DND-41 (cell line): Measurements from ENCODE around the gene TRAM2.

Experiments
- ATAC-seq: fragments of 200-7000 bp; cut with Tn5 transposase; 3 replicates; pipeline ENCODE4 v1.9.1; 2021; ENCODE audit warnings: low read depth; ENCODE audit not compliant: insufficient read depth
- DNase-seq: peaks from one replicate; pipeline ENCODE4 v3.0.0-alpha.2; 2020
- H2AFZ ChIP-seq: 2 replicates; pipeline ENCODE4 v1.6.0; 2012; ENCODE audit warnings: low read depth, low read length
- H3K27ac ChIP-seq: 2 replicates; pipeline ENCODE4 v1.5.1; 2012; ENCODE audit warnings: low read length, inconsistent platforms
- H3K27me3 ChIP-seq: fragments of 200-600 bp; sonication (generic); 2 replicates; pipeline ENCODE4 v1.6.0; 2012; ENCODE audit warnings: low read length, mild to moderate bottlenecking, inconsistent platforms; ENCODE audit not compliant: insufficient read depth, poor library complexity
- H3K36me3 ChIP-seq: 2 replicates; pipeline ENCODE4 v1.5.1; 2012; ENCODE audit warnings: low read length, inconsistent platforms; ENCODE audit not compliant: insufficient read depth
- H3K4me1 ChIP-seq: 2 replicates; pipeline ENCODE4 v1.5.1; 2012; ENCODE audit warnings: mild to moderate bottlenecking, low read length; ENCODE audit not compliant: insufficient read depth
- H3K4me2 ChIP-seq: 2 replicates; pipeline ENCODE4 v1.6.0; 2012; ENCODE audit warnings: mild to moderate bottlenecking, moderate library complexity, low read length, inconsistent platforms; ENCODE audit not compliant: insufficient read depth
- H3K4me3 ChIP-seq, 2 experiments: fragments of 200-600 bp in 1 of 2; shearing (Covaris generic) in 1 of 2; 2 replicates each; pipeline ENCODE4 v1.5.1; 2012 to 2016; ENCODE audit warnings: inconsistent platforms in 2 of 2, low read length in 2 of 2, mild to moderate bottlenecking in 2 of 2, low read depth in 1 of 2, moderate library complexity in 1 of 2
- H3K79me2 ChIP-seq: 2 replicates; pipeline ENCODE4 v1.6.0; 2012; ENCODE audit warnings: low read length, inconsistent platforms; ENCODE audit not compliant: insufficient read depth
- H3K9ac ChIP-seq: 2 replicates; pipeline ENCODE4 v1.6.0; 2012; ENCODE audit warnings: low read depth, mild to moderate bottlenecking, inconsistent platforms, low read length, moderate library complexity
- H3K9me3 ChIP-seq: 2 replicates; pipeline ENCODE4 v1.5.1; 2012; ENCODE audit warnings: low read length, moderate library complexity, mild to moderate bottlenecking, inconsistent platforms; ENCODE audit not compliant: insufficient read depth, severe bottlenecking
- H4K20me1 ChIP-seq: 2 replicates; pipeline ENCODE4 v1.6.0; 2012; ENCODE audit warnings: low read length; ENCODE audit not compliant: insufficient read depth
- CTCF ChIP-seq: IDR thresholded peaks from 2 replicates; pipeline ENCODE4 v1.5.1; 2012; ENCODE audit warnings: borderline replicate concordance, low read length, moderate library complexity, mild to moderate bottlenecking; ENCODE audit not compliant: poor library complexity, severe bottlenecking; ENCODE audit errors: extremely low read depth
- EZH2 ChIP-seq: IDR thresholded peaks from 3 replicates; pipeline ENCODE4 v1.6.1; 2012; ENCODE audit warnings: borderline replicate concordance, low read depth, mild to moderate bottlenecking, moderate library complexity, low read length, inconsistent platforms; ENCODE audit not compliant: severe bottlenecking

Gene TRAM2

GRCh38 chr6:52552278-52552643, 24.6 kb downstream of the TRAM2 start:
- no peak overlapping the region for H2AFZ ChIP-seq
- H3K27me3 ChIP-seq: no peaks in the 10 kb centered on the region
- H3K36me3 ChIP-seq: 0 out of 2 replicates have a peak, but pooled peaks cover 3% of the 10 kb centered on the region
- H3K9ac ChIP-seq: no peak overlapping the region
- no peak for TF ChIP-seq CTCF
- no peak for TF ChIP-seq EZH2
- ATAC-seq (no peak), DNase-seq (no peak)
- H3K27ac ChIP-seq: no peak overlapping the region
- H3K9me3 ChIP-seq: no peaks in the 10 kb centered on the region
- H3K4me3 ChIP-seq: no peak overlapping the region
- H3K79me2 ChIP-seq: peaks cover 58% of the 10 kb centered on the region
- peaks cover 17% of the 10 kb centered on the region; the same call in 1 of the 2 replicates for H4K20me1 ChIP-seq
- no peak overlapping the region for H3K4me2 ChIP-seq
- no peaks in the 10 kb centered on the region for H3K4me1 ChIP-seq

- H3K4me1 ChIP-seq: no peaks in the 10 kb centered on the region
- H2AFZ ChIP-seq: no peak overlapping the region
- peaks cover 60% of the 10 kb centered on the region for H3K79me2 ChIP-seq
- no peak overlapping the region for H3K4me3 ChIP-seq
- 0 out of 2 replicates have a peak, but pooled peaks cover 3% of the 10 kb centered on the region for H3K36me3 ChIP-seq
- no peaks in the 10 kb centered on the region for H3K27me3 ChIP-seq
- peaks cover 20% of the 10 kb centered on the region; the same call in 1 of the 2 replicates for H4K20me1 ChIP-seq
- no peak overlapping the region for H3K4me2 ChIP-seq
- no peak for TF ChIP-seq CTCF
- TF ChIP-seq EZH2: no peak
- ATAC-seq (peak; percentile 25; the same call in 1 of the 3 replicates), DNase-seq (no peak)
- no peak overlapping the region for H3K9ac ChIP-seq
- H3K9me3 ChIP-seq: no peaks in the 10 kb centered on the region
- H3K27ac ChIP-seq: no peak overlapping the region
These were observed 25.2 kb downstream of the TRAM2 start for GRCh38 chr6:52551483-52552277.

GRCh38 chr6:52550870-52551269, 26.0 kb downstream of the TRAM2 start:
- Histone ChIP-seq H3K27me3 (no peaks in the 10 kb centered on the region), H3K79me2 (peaks cover 64% of the 10 kb centered on the region), H3K27ac (0 out of 2 replicates have a peak overlapping the region, but pooled peaks have one; percentile 14), H3K36me3 (0 out of 2 replicates have a peak, but pooled peaks cover 3% of the 10 kb centered on the region), H3K4me3 (no peak overlapping the region), H3K4me1 (no peaks in the 10 kb centered on the region), H3K9ac (no peak overlapping the region), H2AFZ (no peak overlapping the region), H3K4me2 (no peak overlapping the region), H3K9me3 (no peaks in the 10 kb centered on the region), H4K20me1 (peaks cover 28% of the 10 kb centered on the region; the same call in 1 of the 2 replicates)
- DNase-seq (no peak), ATAC-seq (peak; percentile 49; the same call in 2 of the 3 replicates)
- TF ChIP-seq CTCF: no peak
- no peak for TF ChIP-seq EZH2
